Upper lobe of left lung (tissue), 6 donors: ENCODE results near the gene JMJD4. TPM values are rescaled to one million over a fixed set of nuclear protein-coding genes. Genes with fewer than 3 reads are reported as not detected.

Experiments used
- ATAC-seq, 2 donors: fragments of 200-7000 bp; cut with Tn5 transposase; one replicate each; pipeline ENCODE4 v1.9.1; 2022; ENCODE audit warnings: mild to moderate bottlenecking in 2 of 2, moderate library complexity in 2 of 2; ENCODE audit not compliant: low FRiP score in 2 of 2
- DNase-seq, 2 donors: peaks; one replicate each; pipeline ENCODE4 v3.0.0-alpha.2; 2019 to 2020
- H3K27ac ChIP-seq, 4 donors: fragments of 200-600 bp; sonication (generic); one replicate each; pipeline ENCODE4 v1.5.1; 2016 to 2019
- H3K27me3 ChIP-seq, 4 donors: fragments of 200-600 bp; sonication (generic); one replicate each; pipeline ENCODE4 v1.5.1; 2017 to 2019
- H3K36me3 ChIP-seq, 4 donors: fragments of 200-600 bp; sonication (generic); one replicate each; pipeline ENCODE4 v1.5.1; 2016 to 2019
- H3K4me1 ChIP-seq, 4 donors: fragments of 200-600 bp; sonication (generic); one replicate each; pipeline ENCODE4 v1.5.1; 2018 to 2019
- H3K4me3 ChIP-seq, 4 donors: fragments of 200-600 bp; sonication (generic); one replicate each; pipeline ENCODE4 v1.5.1; 2017 to 2019; ENCODE audit warnings: mild to moderate bottlenecking in 2 of 4, moderate library complexity in 1 of 4
- H3K9me3 ChIP-seq, 4 donors: fragments of 200-600 bp; sonication (generic); one replicate each; pipeline ENCODE4 v1.5.1; 2018 to 2019
- EP300 ChIP-seq, 4 donors: sonication (generic); formaldehyde crosslinking; IDR thresholded peaks; one replicate each; pipeline ENCODE4 v1.5.1; 2017; ENCODE audit warnings: antibody characterized with exemption in 4 of 4, control low read depth in 2 of 4
- POLR2A ChIP-seq, 4 donors: fragments of 450-650 bp; IDR thresholded peaks; one replicate each; pipeline ENCODE4 v1.5.1; 2016 to 2017; ENCODE audit warnings: antibody characterized with exemption in 4 of 4, mild to moderate bottlenecking in 2 of 4
- POLR2AphosphoS5 ChIP-seq, 2 donors: sonication (generic); formaldehyde crosslinking; IDR thresholded peaks; one replicate each; pipeline ENCODE4 v1.5.1; 2017; ENCODE audit warnings: antibody characterized with exemption in 2 of 2
- WGBS, 2 donors: methylation state at CpG; one replicate each; pipeline ENCODE4 v1.1.5; 2017 to 2018; 5-methylcytosine and 5-hydroxymethylcytosine counted together
- total RNA-seq, 6 donors: library from RNA; depleted of rRNA in 4 of 6; stranded (reverse); fragments of >200 nt in 4 of 6; gene quantifications; one replicate each; pipeline versions ENCODE4 v1.1.0 to v1.2.1, GENCODE V29; 2016 to 2021
- TF ChIP-seq, protein P1 (sequence below), 6 experiments: fragments of 450-650 bp in 4 of 6; fragments of 200-600 bp in 2 of 6; sonication (generic) in 2 of 6; IDR thresholded peaks; one replicate each; pipeline ENCODE4 v1.5.1; 2016 to 2019; ENCODE audit warnings: antibody characterized with exemption in 6 of 6
- donor health status: DM: no; HTN: no; CAD: no; lungs with moderate emphysema.
- donor health status: DM: no; HTN: yes; CAD: no; lungs with severe emphysema.

Gene JMJD4
- total RNA-seq, 6 donors from 2014 or later: 12.6 to 27.2 (median 20.0) TPM

DNA sequence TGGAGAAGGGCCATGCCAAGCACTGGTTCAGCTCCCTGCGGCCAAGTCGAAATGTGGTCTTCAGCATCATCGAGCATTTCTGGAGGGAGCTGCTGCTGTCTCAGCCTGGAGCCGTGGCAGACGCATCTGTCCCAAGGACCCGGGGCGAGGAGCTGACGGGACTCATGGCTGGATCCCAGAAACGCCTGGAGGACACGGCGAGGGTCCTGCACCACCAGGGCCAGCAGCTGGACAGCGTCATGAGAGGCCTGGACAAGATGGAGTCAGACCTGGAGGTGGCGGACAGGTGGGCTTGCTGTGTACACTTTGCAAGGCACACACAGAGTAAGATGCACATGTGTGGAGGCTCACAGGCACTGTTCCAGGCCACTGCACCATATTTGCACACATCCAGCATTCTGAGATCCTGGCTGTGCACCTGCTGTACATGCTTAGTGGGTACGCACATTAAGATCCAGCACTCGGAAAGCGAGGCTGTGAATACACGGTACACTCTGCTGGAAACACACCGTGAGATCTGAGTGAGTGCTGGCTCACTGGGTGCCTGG lies 12.9 kb upstream of the JMJD4 start:
- no peak for ATAC-seq
- Histone ChIP-seq H3K27me3 (no peaks in the 10 kb centered on the region), H3K4me3 (no peak overlapping the region), H3K36me3 (peaks cover 2 to 33% (median 17%) of the 10 kb centered on the region in 4 donors), H3K27ac (no peak overlapping the region), H3K4me1 (peaks cover 0 to 13% (median 0%) of the 10 kb centered on the region in 4 donors), H3K9me3 (no peaks in the 10 kb centered on the region)
- no peak for DNase-seq
- TF ChIP-seq, protein P1, sequence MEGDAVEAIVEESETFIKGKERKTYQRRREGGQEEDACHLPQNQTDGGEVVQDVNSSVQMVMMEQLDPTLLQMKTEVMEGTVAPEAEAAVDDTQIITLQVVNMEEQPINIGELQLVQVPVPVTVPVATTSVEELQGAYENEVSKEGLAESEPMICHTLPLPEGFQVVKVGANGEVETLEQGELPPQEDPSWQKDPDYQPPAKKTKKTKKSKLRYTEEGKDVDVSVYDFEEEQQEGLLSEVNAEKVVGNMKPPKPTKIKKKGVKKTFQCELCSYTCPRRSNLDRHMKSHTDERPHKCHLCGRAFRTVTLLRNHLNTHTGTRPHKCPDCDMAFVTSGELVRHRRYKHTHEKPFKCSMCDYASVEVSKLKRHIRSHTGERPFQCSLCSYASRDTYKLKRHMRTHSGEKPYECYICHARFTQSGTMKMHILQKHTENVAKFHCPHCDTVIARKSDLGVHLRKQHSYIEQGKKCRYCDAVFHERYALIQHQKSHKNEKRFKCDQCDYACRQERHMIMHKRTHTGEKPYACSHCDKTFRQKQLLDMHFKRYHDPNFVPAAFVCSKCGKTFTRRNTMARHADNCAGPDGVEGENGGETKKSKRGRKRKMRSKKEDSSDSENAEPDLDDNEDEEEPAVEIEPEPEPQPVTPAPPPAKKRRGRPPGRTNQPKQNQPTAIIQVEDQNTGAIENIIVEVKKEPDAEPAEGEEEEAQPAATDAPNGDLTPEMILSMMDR (IDR thresholded peaks at IDR 0.05): no peak
- TF ChIP-seq POLR2AphosphoS5 (IDR thresholded peaks at IDR 0.05): no peak
- TF ChIP-seq EP300 (IDR thresholded peaks at IDR 0.05): no peak
- TF ChIP-seq POLR2A (IDR thresholded peaks at IDR 0.05): no peak
- 92 to 94% methylated on average over 12 to 18 of the region's 18 CpGs for WGBS, 2 donors

DNA sequence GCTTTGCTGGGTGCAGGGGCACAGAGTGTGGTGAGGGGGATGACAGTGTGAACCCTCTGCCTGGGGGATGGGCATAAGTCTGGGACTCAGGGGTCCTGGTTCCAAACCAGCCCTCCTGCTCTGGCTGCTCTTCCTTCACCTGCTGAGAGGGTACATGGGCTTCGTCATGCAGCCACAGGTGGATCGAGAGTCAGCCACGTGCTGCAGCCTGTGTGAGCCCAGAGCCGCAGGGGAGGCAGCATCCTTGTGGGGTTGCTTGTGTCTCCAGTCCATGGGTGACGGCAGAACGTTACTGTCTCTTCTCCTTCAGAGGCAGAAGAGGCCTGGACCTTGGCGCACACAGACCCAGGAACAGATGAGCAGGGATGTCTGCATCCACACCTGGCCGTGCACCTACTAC lies 12.3 kb upstream of the JMJD4 start:
- 86 to 100% methylated on average over 4 to 8 of the region's 8 CpGs for WGBS, 2 donors
- H3K27ac ChIP-seq: no peak overlapping the region
- no peak for DNase-seq

DNA sequence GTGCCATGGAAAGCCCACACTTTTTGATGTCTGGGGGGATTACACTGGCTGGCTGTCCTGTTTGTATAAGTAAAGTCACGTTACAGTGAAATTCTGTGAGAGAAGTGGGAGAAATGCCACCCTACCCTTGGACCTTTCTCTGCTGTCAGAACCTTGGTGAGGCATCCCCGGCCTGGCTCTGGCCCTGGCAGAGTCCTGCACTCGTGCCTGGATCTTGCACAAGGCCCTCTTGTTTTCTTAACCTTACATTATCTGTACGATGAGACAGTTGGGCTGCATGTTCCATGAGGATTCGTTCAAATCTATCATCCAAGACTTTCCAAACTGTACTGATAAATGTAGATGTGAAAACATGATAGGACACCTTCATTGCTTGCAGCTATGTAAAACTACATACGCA lies 11.6 kb upstream of the JMJD4 start:
- H3K4me3 ChIP-seq: no peak overlapping the region
- H3K36me3 ChIP-seq: peaks cover 2 to 33% (median 17%) of the 10 kb centered on the region in 4 donors
- no peaks in the 10 kb centered on the region for H3K27me3 ChIP-seq
- H3K9me3 ChIP-seq: no peaks in the 10 kb centered on the region
- 86 to 92% methylated on average over 6 of the region's 6 CpGs for WGBS, 2 donors
- ATAC-seq (no peak), DNase-seq (no peak)
- no peak for TF ChIP-seq EP300 (IDR thresholded peaks at IDR 0.05)
- TF ChIP-seq POLR2A (IDR thresholded peaks at IDR 0.05): no peak
- no peak for TF ChIP-seq POLR2AphosphoS5 (IDR thresholded peaks at IDR 0.05)
- TF ChIP-seq, protein P1 (IDR thresholded peaks at IDR 0.05): no peak
- peaks cover 0 to 13% (median 0%) of the 10 kb centered on the region in 4 donors for H3K4me1 ChIP-seq
- no peak overlapping the region for H3K27ac ChIP-seq

More for the DNA sequence above, 12.3 kb upstream of the JMJD4 start:
- Histone ChIP-seq H3K36me3 (peaks cover 2 to 33% (median 17%) of the 10 kb centered on the region in 4 donors), H3K9me3 (no peaks in the 10 kb centered on the region), H3K4me3 (no peak overlapping the region), H3K4me1 (peaks cover 0 to 13% (median 0%) of the 10 kb centered on the region in 4 donors), H3K27me3 (no peaks in the 10 kb centered on the region)
- TF ChIP-seq POLR2A (IDR thresholded peaks at IDR 0.05): no peak
- TF ChIP-seq, protein P1 (IDR thresholded peaks at IDR 0.05): no peak
- TF ChIP-seq EP300 (IDR thresholded peaks at IDR 0.05): no peak
- TF ChIP-seq POLR2AphosphoS5 (IDR thresholded peaks at IDR 0.05): no peak
- ATAC-seq: no peak

DNA sequence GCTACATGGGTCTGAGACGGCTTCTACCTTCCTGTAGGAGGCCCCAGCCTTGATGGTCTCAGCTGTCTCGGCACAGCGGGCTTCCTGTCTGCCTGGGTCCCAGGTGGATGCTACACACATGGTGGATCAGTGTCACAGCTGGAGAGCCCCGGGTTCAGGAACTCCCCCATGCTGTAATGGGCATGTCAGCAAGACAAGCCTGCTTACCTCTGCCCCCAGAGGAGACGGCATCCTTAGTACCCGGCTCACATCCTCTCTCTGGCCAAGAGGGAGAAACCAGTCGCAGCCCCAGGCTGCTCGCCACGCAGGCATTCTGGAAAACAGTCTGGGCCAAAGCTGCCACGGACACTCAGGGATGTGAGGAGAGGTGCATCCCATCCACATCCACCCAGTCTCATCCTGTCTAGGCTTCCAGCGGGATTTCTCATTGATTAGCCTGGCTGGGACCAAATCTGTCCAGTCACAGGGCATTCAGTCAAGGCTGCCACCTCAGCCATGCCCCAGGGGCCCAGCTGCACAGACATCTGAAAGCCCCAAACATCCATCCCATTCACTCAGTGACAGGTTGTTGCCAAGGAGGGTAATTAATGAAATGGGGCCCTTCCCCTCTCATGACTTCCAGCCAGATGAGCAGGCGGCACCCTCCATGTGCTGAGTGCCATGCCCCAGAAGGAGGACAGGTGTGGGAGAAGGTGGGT lies 10.6 kb upstream of the JMJD4 start:
- H3K27me3 ChIP-seq: no peaks in the 10 kb centered on the region
- no peak overlapping the region for H3K4me3 ChIP-seq
- 93 to 100% methylated on average over 1 to 12 of the region's 12 CpGs for WGBS, 2 donors
- peaks cover 2 to 24% (median 13%) of the 10 kb centered on the region in 4 donors for H3K36me3 ChIP-seq
- H3K27ac ChIP-seq: no peak overlapping the region
- no peak for ATAC-seq
- H3K4me1 ChIP-seq: peaks cover 0 to 13% (median 0%) of the 10 kb centered on the region in 4 donors
- no peaks in the 10 kb centered on the region for H3K9me3 ChIP-seq
- no peak for DNase-seq
- no peak for TF ChIP-seq EP300 (IDR thresholded peaks at IDR 0.05)
- no peak for TF ChIP-seq POLR2AphosphoS5 (IDR thresholded peaks at IDR 0.05)
- TF ChIP-seq, protein P1 (IDR thresholded peaks at IDR 0.05): no peak
- no peak for TF ChIP-seq POLR2A (IDR thresholded peaks at IDR 0.05)
